ENCODE results near the gene SOX13. TPM values are rescaled to one million over a fixed set of nuclear protein-coding genes. Genes with fewer than 3 reads are reported as not detected.

The SOX13 gene
- total RNA-seq, 1 experiment from 2014 or later = 81.9 TPM

DNA sequence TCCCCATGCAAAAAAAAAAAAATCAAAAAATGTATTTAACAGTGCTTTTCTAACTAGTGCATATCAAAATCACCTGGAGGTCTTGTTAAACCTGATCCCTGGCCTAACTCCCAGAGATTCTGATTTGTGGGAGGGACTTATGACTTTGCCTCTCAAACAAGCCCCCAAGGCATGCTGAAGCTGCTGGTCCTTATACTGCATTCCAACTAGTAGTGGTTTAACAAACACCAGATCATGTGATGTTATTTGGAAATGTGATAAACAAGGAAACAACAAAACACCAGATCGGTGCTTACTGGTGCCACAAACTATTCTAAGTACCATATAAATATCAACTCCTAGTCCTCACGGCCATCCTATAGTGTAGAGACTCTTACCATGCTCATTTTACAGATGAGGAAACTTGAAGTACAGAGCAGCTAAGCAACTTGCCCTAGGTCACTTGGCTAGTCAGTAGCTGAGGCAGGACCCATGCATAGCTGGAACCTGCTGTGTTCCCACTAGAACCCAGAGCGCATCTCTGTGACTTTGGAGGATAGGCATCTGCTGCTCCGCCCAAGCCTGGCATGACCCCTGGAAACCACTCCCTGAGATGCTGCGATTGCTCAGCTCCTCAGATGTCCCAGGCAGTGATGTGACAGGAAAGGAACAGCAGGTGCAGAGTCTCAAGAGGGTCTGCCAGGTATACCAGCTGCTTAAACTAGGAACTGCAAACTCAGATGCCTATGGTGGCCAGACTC, 38.1 kb downstream of the SOX13 start:
- no TSS peak for BruUV-seq (replicated peaks)
- H4K20me1 ChIP-seq (ENCODE audit: low read length) = peaks cover 8% of the 10 kb centered on the region; the same call in 1 of the 2 replicates
- no peak overlapping the region for H2AFZ ChIP-seq (ENCODE audit: low read length)
- peaks cover 93% of the 10 kb centered on the region for H3K79me2 ChIP-seq (ENCODE audit: low read length)
- no peak overlapping the region for H3K9ac ChIP-seq (ENCODE audit: low read length)
- H3K27ac ChIP-seq (ENCODE audit: low read length) = no peak overlapping the region
- intact Hi-C loops (cut with micrococcal nuclease) = no loop called here
- ChIA-PET POLR2A (ENCODE audit: unreplicated experiment) (interaction anchor here (0.6 kb wide), 1 partner anchor 271 kb away, joined by 4 read pairs; no protein-coding TSS in a partner anchor), CTCF (no interaction called here)
- ATAC-seq (peak; percentile 35), DNase-seq (peak; percentile 37)
- no peak overlapping the region for H3K4me3 ChIP-seq (ENCODE audit: low read length)
- no peaks in the 10 kb centered on the region for H3K27me3 ChIP-seq (ENCODE audit: low read length)
- no peaks in the 10 kb centered on the region for H3K9me2 ChIP-seq (replicated peaks; ENCODE audit: low read length)
- H3K4me2 ChIP-seq (ENCODE audit: low read length) = no peak overlapping the region
- no peaks in the 10 kb centered on the region for H3F3A ChIP-seq (ENCODE audit: low read length, unreplicated experiment)
- TF ChIP-seq EZH2 (IDR thresholded peaks at IDR 0.05; ENCODE audit: low read length, unreplicated experiment) = no peak
- TF ChIP-seq EZH2phosphoT487 (IDR thresholded peaks at IDR 0.05; ENCODE audit: borderline replicate concordance, low read length) = no peak
- TF ChIP-seq, protein P1, sequence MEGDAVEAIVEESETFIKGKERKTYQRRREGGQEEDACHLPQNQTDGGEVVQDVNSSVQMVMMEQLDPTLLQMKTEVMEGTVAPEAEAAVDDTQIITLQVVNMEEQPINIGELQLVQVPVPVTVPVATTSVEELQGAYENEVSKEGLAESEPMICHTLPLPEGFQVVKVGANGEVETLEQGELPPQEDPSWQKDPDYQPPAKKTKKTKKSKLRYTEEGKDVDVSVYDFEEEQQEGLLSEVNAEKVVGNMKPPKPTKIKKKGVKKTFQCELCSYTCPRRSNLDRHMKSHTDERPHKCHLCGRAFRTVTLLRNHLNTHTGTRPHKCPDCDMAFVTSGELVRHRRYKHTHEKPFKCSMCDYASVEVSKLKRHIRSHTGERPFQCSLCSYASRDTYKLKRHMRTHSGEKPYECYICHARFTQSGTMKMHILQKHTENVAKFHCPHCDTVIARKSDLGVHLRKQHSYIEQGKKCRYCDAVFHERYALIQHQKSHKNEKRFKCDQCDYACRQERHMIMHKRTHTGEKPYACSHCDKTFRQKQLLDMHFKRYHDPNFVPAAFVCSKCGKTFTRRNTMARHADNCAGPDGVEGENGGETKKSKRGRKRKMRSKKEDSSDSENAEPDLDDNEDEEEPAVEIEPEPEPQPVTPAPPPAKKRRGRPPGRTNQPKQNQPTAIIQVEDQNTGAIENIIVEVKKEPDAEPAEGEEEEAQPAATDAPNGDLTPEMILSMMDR (conservative IDR thresholded peaks at IDR 0.05; ENCODE audit: low read depth, low read length) = no peak
- H3K36me3 ChIP-seq (ENCODE audit: low read depth, low read length) = peaks cover 19% of the 10 kb centered on the region
- H3K9me3 ChIP-seq (ENCODE audit: low read length) = no peaks in the 10 kb centered on the region
- peaks cover 12% of the 10 kb centered on the region for H3K4me1 ChIP-seq (ENCODE audit: insufficient read depth, low read length)

DNA sequence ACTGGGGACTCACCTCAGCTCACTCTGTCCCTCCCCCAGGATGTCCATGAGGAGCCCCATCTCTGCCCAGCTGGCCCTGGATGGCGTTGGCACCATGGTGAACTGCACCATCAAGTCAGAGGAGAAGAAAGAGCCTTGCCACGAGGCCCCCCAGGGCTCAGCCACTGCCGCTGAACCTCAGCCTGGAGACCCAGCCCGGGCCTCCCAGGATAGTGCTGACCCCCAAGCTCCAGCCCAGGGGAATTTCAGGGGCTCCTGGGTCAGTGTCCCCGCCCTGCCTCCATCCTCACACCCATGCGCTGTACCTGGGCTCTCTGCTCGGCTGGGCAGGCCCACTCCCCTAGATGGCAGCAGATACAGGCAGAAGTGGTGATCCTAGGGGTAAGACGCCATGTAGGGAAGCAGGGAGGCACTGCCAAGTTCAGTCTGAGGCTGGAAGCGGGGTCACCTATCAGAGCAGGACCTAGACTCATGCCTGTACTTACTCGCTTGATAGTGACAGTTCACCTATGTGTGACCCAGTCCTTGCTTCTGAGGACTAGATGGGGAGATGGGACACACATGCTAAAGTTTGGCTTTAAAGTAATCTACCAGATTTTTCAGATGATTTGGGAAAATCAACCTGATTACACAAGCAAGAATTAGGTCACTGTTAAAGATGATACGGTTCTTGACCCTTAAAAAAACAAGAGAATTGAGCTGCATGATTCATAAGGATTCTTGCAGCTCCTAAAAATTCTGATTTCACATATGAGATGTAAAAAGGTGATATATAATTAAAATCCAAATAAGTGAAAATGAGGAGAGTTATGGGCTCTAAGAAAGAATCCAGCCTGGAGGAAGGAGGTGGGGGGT, 40.2 kb downstream of the SOX13 start:
- ChIA-PET POLR2A (ENCODE audit: unreplicated experiment) (interaction anchor here (0.6 kb wide), 1 partner anchor 27 kb away, joined by 5 read pairs; no protein-coding TSS in a partner anchor), CTCF (interaction anchor here (0.6 kb wide), 1 partner anchor 85 kb away, joined by 3 read pairs; no protein-coding TSS in a partner anchor)
- no peaks in the 10 kb centered on the region for H3K27me3 ChIP-seq (ENCODE audit: low read length)
- no peaks in the 10 kb centered on the region for H3K9me3 ChIP-seq (ENCODE audit: low read length)
- peaks cover 8% of the 10 kb centered on the region; the same call in 1 of the 2 replicates for H4K20me1 ChIP-seq (ENCODE audit: low read length)
- no peak overlapping the region for H3K4me2 ChIP-seq (ENCODE audit: low read length)
- H3K9me2 ChIP-seq (replicated peaks; ENCODE audit: low read length) = no peaks in the 10 kb centered on the region
- ATAC-seq (no peak), DNase-seq (no peak)
- peaks cover 37% of the 10 kb centered on the region for H3K36me3 ChIP-seq (ENCODE audit: low read depth, low read length)
- intact Hi-C loops (cut with micrococcal nuclease) = no loop called here
- H3K27ac ChIP-seq (ENCODE audit: low read length) = no peak overlapping the region
- BruUV-seq (replicated peaks) = TSS peak; percentile 18
- no peak overlapping the region for H2AFZ ChIP-seq (ENCODE audit: low read length)
- H3F3A ChIP-seq (ENCODE audit: low read length, unreplicated experiment) = no peaks in the 10 kb centered on the region
- TF ChIP-seq EZH2 (IDR thresholded peaks at IDR 0.05; ENCODE audit: low read length, unreplicated experiment) = no peak
- TF ChIP-seq, protein P1 (conservative IDR thresholded peaks at IDR 0.05; ENCODE audit: low read depth, low read length) = 0 out of 2 replicates have a peak, but pooled peaks have one; percentile 13
- no peak overlapping the region for H3K4me3 ChIP-seq (ENCODE audit: low read length)
- peaks cover 12% of the 10 kb centered on the region for H3K4me1 ChIP-seq (ENCODE audit: insufficient read depth, low read length)
- peaks cover 77% of the 10 kb centered on the region for H3K79me2 ChIP-seq (ENCODE audit: low read length)
- H3K9ac ChIP-seq (ENCODE audit: low read length) = no peak overlapping the region

Data from PC-3 (cell line).